CD4-positive, alpha-beta memory T cell (primary cell): Measurements from ENCODE around the gene C20orf144. TPM values are rescaled to one million over a fixed set of nuclear protein-coding genes. Genes with fewer than 3 reads are reported as not detected.
A peak's percentile ranks its signal among the peaks of the same experiment; 100 is the strongest.

ENCODE experiments used
- CTCF ChIA-PET: fragments of 350-600 bp; sonication (Branson Sonifier 250); formaldehyde crosslinking; loops from one replicate; lab custom pipeline; 2021; ENCODE audit warnings: inconsistent platforms; ENCODE audit not compliant: partially characterized antibody; lab: Charles Lee
- POLR2A ChIA-PET: fragments of 350-600 bp; sonication (Branson Sonifier 250); formaldehyde crosslinking; loops from one replicate; lab custom pipeline; 2021; ENCODE audit not compliant: partially characterized antibody; lab: Charles Lee
- DNase-seq, 5 donors: peaks; one replicate each; pipeline versions ENCODE4 v3.0.0 to v3.0.0-alpha.2; 2020 to 2022; ENCODE audit warnings: mixed read lengths in 1 of 5
- H3K27ac ChIP-seq: one replicate; pipeline ENCODE4 v1.7.0; 2013; ENCODE audit warnings: low read depth, low read length
- H3K27me3 ChIP-seq: 2 replicates; pipeline ENCODE4 v1.7.0; 2013; ENCODE audit warnings: mild to moderate bottlenecking, low read length, moderate library complexity; ENCODE audit not compliant: insufficient read depth
- H3K36me3 ChIP-seq: 2 replicates; pipeline ENCODE4 v1.7.0; 2013; ENCODE audit warnings: mild to moderate bottlenecking, low read length, moderate library complexity; ENCODE audit not compliant: insufficient read depth
- H3K4me1 ChIP-seq: 2 replicates; pipeline ENCODE4 v1.7.0; 2013; ENCODE audit warnings: mild to moderate bottlenecking, low read length, moderate library complexity; ENCODE audit not compliant: insufficient read depth
- H3K4me3 ChIP-seq, 2 donors: one replicate each; pipeline ENCODE4 v1.7.0; 2013; ENCODE audit warnings: low read length in 2 of 2, mild to moderate bottlenecking in 1 of 2
- H3K9me3 ChIP-seq, 2 donors: one replicate each; pipeline ENCODE4 v1.7.0; 2013; ENCODE audit warnings: low read length in 2 of 2, control low read depth in 1 of 2; ENCODE audit not compliant: control insufficient read depth in 1 of 2
- H3K27ac Mint-ChIP-seq, 7 donors: one replicate each; pipeline ENCODE4 v1.8.0; 2020 to 2021; ENCODE audit warnings: mixed read lengths in 7 of 7, mild to moderate bottlenecking in 6 of 7, inconsistent platforms in 3 of 7, moderate library complexity in 3 of 7
- H3K27me3 Mint-ChIP-seq, 2 donors: one replicate each; pipeline ENCODE4 v1.8.0; 2020 to 2021; ENCODE audit warnings: mixed read lengths in 2 of 2
- H3K36me3 Mint-ChIP-seq, 2 donors: one replicate each; pipeline ENCODE4 v1.8.0; 2020 to 2021; ENCODE audit warnings: mixed read lengths in 2 of 2, inconsistent platforms in 1 of 2, mild to moderate bottlenecking in 1 of 2
- H3K4me1 Mint-ChIP-seq, 4 donors: one replicate each; pipeline ENCODE4 v1.8.0; 2020 to 2021; ENCODE audit warnings: mixed read lengths in 4 of 4, mild to moderate bottlenecking in 1 of 4
- H3K4me3 Mint-ChIP-seq, 8 donors: one replicate each; pipeline ENCODE4 v1.8.0; 2020 to 2021; ENCODE audit warnings: mixed read lengths in 8 of 8, mild to moderate bottlenecking in 7 of 8, moderate library complexity in 6 of 8, inconsistent platforms in 3 of 8
- H3K9me3 Mint-ChIP-seq, 8 donors: one replicate each; pipeline ENCODE4 v1.8.0; 2020 to 2021; ENCODE audit warnings: mixed read lengths in 8 of 8, mild to moderate bottlenecking in 5 of 8, inconsistent platforms in 3 of 8, moderate library complexity in 1 of 8
- intact Hi-C: fragments of 100-400 bp; cut with micrococcal nuclease; formaldehyde crosslinking; loops from one replicate; pipeline ENCODE4 v1.15.1; 2023
- polyA plus RNA-seq, 2 donors: library from polyadenylated mRNA; unstranded; fragments of 300-500 nt; fragmentation: Illumina TruSeq; gene quantifications; one replicate each; pipeline ENCODE4 v1.2.3, GENCODE V29; 2021
- total RNA-seq, 2 experiments: library from RNA; stranded (reverse); gene quantifications; one replicate each; pipeline ENCODE4 v1.2.3, GENCODE V29; 2021

C20orf144 gene
- total and polyA plus RNA-seq, 4 experiments from 2014 or later = 0.61 TPM; not detected in 2

DNA sequence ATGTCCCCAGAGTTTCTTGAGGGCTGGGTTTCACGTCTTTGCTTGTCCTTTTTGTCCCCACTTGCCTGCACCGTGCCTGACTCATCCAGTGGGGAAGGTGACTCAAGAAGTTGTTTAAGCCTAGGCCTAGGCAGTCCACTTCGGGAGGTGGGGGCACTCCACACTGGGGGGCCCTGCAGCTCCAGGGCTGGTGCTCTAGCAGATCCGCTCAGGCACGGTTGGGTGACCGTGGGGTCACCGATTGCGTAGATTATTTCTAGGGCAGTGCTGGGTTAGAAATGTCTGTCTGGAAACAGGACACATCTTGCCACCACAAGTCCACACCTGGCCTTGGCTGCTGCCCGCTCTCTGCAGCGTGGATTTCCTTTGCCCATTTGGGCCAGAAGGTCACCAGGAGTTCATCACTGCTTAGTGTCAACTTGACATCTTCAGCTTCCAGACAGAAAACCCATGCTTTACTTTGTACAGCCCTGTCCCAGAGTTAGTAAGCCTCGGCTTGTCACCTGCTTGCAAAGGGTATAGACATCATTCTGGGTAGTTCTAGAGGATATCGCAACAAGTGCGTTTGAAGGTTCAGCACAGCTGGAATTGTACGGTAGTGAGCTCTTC is 13.6 kb upstream of the C20orf144 start:
- peaks cover 13 to 39% (median 14%) of the 10 kb centered on the region in 4 donors for H3K4me1 Mint-ChIP-seq
- Histone ChIP-seq H3K4me1 (peaks cover 12% of the 10 kb centered on the region), H3K4me3 (no peak overlapping the region), H3K9me3 (no peaks in the 10 kb centered on the region), H3K27ac (no peak overlapping the region), H3K36me3 (peaks cover 16% of the 10 kb centered on the region), H3K27me3 (no peaks in the 10 kb centered on the region)
- no peak for DNase-seq
- POLR2A ChIA-PET = interaction anchor here (1.7 to 1.8 kb wide), 2 partner anchors 15 to 159 kb away, joined by 4 read pairs; partner anchors contain the start of gene CBFA2T2
- H3K9me3 Mint-ChIP-seq = no peaks in the 10 kb centered on the region
- H3K27me3 Mint-ChIP-seq = no peaks in the 10 kb centered on the region
- intact Hi-C loops = no loop called here
- no peak overlapping the region for H3K4me3 Mint-ChIP-seq
- CTCF ChIA-PET = interaction anchor here (1.3 to 2.6 kb wide), 2 partner anchors 15 to 20 kb away, joined by 3 to 9 read pairs; no protein-coding TSS in a partner anchor
- H3K36me3 Mint-ChIP-seq = peaks cover 11 to 21% of the 10 kb centered on the region in 2 donors
- H3K27ac Mint-ChIP-seq = peak overlapping the region in 1 of 7 donors; percentile 37

DNA sequence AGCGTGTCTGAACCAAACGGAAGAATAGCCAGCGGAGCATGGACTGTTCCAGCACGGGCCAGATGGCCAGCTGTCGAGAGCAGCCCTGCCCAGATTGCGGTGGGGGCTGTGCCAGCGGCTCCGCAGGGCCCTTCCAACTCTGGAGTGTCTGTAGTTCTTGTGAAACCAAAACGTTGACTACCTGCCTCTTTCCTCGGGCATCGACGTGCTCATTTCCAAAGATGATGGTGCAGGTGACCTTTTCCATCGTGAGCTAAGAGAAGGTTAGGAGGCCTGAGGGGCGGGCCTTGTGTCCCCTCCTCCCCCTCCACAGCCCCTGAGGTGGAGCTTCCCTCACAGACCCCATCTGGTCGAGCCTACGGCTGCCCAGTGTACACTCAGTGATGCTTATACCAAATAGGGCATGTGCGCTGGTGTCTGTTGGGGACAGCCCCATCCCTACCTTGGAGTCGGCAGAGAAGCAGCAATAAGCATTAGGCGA is 12.9 kb upstream of the C20orf144 start:
- peaks cover 11 to 17% of the 10 kb centered on the region in 2 donors for H3K36me3 Mint-ChIP-seq
- CTCF ChIA-PET = interaction anchor here (1.3 to 2.6 kb wide), 2 partner anchors 14 to 19 kb away, joined by 3 to 9 read pairs; no protein-coding TSS in a partner anchor
- H3K27me3 ChIP-seq = no peaks in the 10 kb centered on the region
- intact Hi-C loops = no loop called here
- no peaks in the 10 kb centered on the region for H3K9me3 Mint-ChIP-seq
- H3K27ac Mint-ChIP-seq = peak overlapping the region in 2 of 7 donors; percentile 22 to 70
- peaks cover 13 to 39% (median 14%) of the 10 kb centered on the region in 4 donors for H3K4me1 Mint-ChIP-seq
- peaks cover 12% of the 10 kb centered on the region for H3K4me1 ChIP-seq
- H3K9me3 ChIP-seq = no peaks in the 10 kb centered on the region
- H3K27me3 Mint-ChIP-seq = no peaks in the 10 kb centered on the region
- no peak overlapping the region for H3K27ac ChIP-seq
- no peak overlapping the region for H3K4me3 Mint-ChIP-seq
- POLR2A ChIA-PET = interaction anchor here (0.6 kb wide), 1 partner anchor 21 kb away, joined by 3 read pairs; no protein-coding TSS in a partner anchor
- no peak overlapping the region for H3K4me3 ChIP-seq
- H3K36me3 ChIP-seq = peaks cover 12% of the 10 kb centered on the region
- no peak for DNase-seq

DNA sequence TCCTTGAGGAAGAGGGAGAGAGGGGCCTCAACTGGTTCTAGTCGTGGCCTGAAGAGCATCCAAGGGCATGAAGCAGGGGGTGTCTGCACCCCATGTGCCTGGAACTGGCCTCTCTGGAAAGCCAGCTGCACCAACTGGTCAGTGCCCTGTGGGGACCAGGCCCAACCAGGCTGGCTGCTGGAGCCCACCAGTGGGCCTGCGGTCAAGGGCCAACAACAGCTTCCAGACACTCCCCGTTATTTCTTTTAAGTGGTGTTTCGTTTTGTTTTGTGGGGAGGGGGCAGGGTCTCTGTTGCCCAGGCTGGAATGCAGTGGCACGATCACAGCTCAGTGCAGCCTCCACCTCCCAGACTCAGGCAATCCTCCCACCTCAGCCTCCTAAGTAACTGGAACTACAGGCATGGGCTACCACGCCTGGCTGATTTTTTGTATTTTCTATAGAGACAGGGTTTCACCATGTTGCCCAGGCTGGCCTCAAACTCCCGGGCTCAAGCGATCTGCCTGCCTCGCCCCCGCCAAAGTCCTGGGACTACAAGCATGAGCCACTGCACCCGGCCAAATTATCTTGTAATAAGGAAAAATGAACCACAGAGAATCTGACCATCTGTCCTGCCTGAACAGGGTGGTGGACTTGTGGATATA is 11.9 kb upstream of the C20orf144 start:
- ChIA-PET POLR2A (interaction anchor here (2.5 kb wide), 1 partner anchor 14 kb away, joined by 15 read pairs; no protein-coding TSS in a partner anchor), CTCF (interaction anchor here (0.7 to 6.7 kb wide), 4 partner anchors 9 to 193 kb away, joined by 3 to 60 read pairs (median 8); partner anchors contain the start of genes ACTL10 and C20orf144)
- no peak for DNase-seq
- no peak overlapping the region for H3K4me3 ChIP-seq
- H3K4me3 Mint-ChIP-seq = no peak overlapping the region
- H3K27ac ChIP-seq = no peak overlapping the region
- intact Hi-C loops = no loop called here
- H3K4me1 ChIP-seq = peaks cover 12% of the 10 kb centered on the region
- H3K27ac Mint-ChIP-seq = peak overlapping the region in 2 of 7 donors; percentile 24 to 53
- no peaks in the 10 kb centered on the region for H3K9me3 Mint-ChIP-seq
- peaks cover 13 to 39% (median 14%) of the 10 kb centered on the region in 4 donors for H3K4me1 Mint-ChIP-seq
- H3K36me3 Mint-ChIP-seq = peaks cover 5 to 9% of the 10 kb centered on the region in 2 donors
- no peaks in the 10 kb centered on the region for H3K27me3 ChIP-seq
- no peaks in the 10 kb centered on the region for H3K27me3 Mint-ChIP-seq
- peaks cover 3% of the 10 kb centered on the region for H3K36me3 ChIP-seq
- no peaks in the 10 kb centered on the region for H3K9me3 ChIP-seq

DNA sequence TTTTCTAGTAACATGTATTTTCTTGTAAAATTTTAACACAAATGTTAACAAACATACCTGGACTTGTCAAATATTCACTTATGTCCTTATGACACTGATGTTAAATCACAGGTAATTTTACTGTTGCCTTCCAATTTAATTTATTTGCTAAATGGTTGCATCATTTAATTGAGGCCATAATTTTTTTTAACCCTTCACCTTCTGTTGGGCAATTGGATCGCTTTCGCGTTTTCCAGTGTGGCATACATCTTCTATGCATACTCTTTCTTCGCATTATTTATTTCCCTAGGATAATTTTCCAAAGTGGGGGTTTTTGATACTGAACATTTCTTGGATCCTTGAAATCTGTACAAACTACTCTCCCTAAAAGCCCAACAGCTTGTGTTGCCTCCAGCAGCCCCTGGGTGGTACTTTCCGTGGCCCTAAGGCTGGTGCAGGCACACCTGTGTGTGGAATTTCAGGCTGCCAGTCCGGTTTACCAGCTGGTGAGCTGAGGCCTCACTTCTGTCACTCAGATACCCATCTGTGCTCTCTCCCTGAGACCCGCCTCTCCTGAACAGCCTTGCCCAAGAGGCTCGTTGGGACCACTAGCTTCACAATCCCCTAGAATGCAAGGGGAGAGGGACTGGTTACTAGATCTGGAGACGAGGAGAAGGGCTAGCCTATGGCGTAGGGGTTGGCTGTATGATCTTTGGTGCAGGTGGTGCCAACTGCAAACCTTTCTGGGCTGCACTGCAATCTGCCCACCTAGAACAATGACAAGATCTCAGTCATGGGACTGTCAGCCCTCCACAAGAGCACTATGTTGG is 11.2 kb upstream of the C20orf144 start:
- H3K36me3 ChIP-seq = no peaks in the 10 kb centered on the region
- H3K27me3 ChIP-seq = no peaks in the 10 kb centered on the region
- intact Hi-C loops = no loop called here
- H3K27ac ChIP-seq = no peak overlapping the region
- Mint-ChIP-seq H3K27me3 (no peaks in the 10 kb centered on the region), H3K9me3 (no peaks in the 10 kb centered on the region), H3K27ac (peak overlapping the region in 3 of 7 donors; percentile 24 to 69 (median 31)), H3K4me3 (no peak overlapping the region), H3K36me3 (peaks cover 0 to 2% of the 10 kb centered on the region in 2 donors), H3K4me1 (peaks cover 13 to 34% (median 13%) of the 10 kb centered on the region in 4 donors)
- no peak overlapping the region for H3K4me3 ChIP-seq
- H3K4me1 ChIP-seq = peaks cover 12% of the 10 kb centered on the region
- H3K9me3 ChIP-seq = no peaks in the 10 kb centered on the region
- ChIA-PET POLR2A (interaction anchor here (1.6 to 2.5 kb wide), 2 partner anchors 13 to 15 kb away, joined by 5 to 15 read pairs; partner anchors contain the start of gene ACTL10), CTCF (interaction anchor here (0.6 to 6.7 kb wide), 5 partner anchors 10 to 830 kb away, joined by 3 to 60 read pairs (median 3); partner anchors contain the start of genes ACTL10 and C20orf144)
- no peak for DNase-seq

DNA sequence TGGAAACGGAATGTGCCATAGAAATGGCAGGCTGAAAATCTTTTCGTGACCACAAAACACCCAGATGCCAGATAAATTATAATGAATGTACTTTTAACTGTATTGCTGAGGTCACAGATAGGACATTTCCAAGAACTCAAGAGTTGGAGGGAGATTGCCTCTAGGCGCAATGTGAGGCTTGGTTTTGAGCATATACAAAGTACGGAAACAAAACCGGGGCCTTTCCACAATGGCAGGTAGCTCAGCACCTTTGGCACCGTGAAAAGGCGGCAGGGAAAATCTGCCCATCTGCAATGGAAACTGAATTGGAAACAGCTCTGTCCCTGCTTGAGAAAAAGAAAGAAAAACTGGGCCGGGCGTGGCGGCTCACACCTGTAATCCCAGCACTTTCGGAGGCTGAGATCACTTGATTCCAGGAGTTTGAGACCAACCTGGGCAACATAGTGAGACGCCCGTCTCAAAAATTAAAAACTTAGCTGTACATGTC is 10.5 kb upstream of the C20orf144 start:
- intact Hi-C loops = loop anchor here (2.0 kb wide), 1 partner anchor 15 kb away; the partner anchor contains the start of gene ACTL10
- no peaks in the 10 kb centered on the region for H3K9me3 Mint-ChIP-seq
- H3K4me1 Mint-ChIP-seq = peaks cover 13 to 31% (median 13%) of the 10 kb centered on the region in 4 donors
- H3K27me3 Mint-ChIP-seq = no peaks in the 10 kb centered on the region
- no peak overlapping the region for H3K4me3 Mint-ChIP-seq
- Histone ChIP-seq H3K4me3 (no peak overlapping the region), H3K4me1 (peaks cover 12% of the 10 kb centered on the region), H3K27me3 (no peaks in the 10 kb centered on the region), H3K9me3 (no peaks in the 10 kb centered on the region), H3K27ac (no peak overlapping the region), H3K36me3 (no peaks in the 10 kb centered on the region)
- no peaks in the 10 kb centered on the region for H3K36me3 Mint-ChIP-seq
- H3K27ac Mint-ChIP-seq = peak overlapping the region in 1 of 7 donors; percentile 69
- no peak for DNase-seq
- ChIA-PET CTCF (interaction anchor here (0.6 to 6.7 kb wide), 4 partner anchors 15 to 831 kb away, joined by 3 to 60 read pairs (median 4); partner anchors contain the start of genes ACTL10 and C20orf144), POLR2A (interaction anchor here (0.6 to 2.5 kb wide), 3 partner anchors 12 to 72 kb away, joined by 3 to 15 read pairs (median 5); partner anchors contain the start of gene ACTL10)

DNA sequence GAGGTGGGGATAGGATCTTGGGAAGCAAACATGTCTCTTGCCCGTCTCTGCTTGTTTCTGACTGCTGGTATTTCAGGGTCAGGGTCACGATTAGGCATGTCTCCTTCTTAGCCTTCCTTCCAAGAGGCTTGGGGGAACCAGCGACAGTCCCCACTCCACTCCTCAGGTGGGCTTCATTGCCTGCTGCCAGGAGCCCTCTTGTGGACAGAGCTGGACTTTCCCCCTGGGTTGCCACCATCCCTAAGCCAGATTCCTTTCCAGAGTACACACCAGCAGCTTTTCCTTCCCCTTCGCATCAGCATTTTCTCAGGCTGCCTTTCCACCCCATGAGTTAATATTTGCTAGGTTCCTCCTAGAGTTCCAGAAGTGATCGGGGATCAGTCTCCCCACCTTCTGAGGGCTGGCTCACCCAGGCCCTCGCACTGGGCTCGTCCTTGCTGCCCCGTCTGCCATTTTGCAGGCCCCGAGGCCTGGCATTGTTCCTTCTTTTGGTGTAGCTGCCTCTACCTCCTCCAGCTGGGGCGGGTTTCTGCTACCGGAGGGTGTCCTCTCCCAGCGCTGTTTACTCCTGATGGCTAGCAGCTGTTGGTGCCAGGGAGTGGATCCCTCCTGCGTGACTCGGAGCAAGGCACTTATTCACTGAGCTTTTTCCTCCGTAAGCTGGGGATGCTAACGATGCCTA is 8.8 kb upstream of the C20orf144 start:
- peaks cover 5 to 18% (median 9%) of the 10 kb centered on the region in 4 donors for H3K4me1 Mint-ChIP-seq
- Histone ChIP-seq H3K9me3 (no peaks in the 10 kb centered on the region), H3K4me1 (no peaks in the 10 kb centered on the region), H3K36me3 (no peaks in the 10 kb centered on the region), H3K27me3 (no peaks in the 10 kb centered on the region), H3K4me3 (no peak overlapping the region), H3K27ac (no peak overlapping the region)
- DNase-seq = peak in 2 of 5 donors; percentile 20 to 32
- H3K9me3 Mint-ChIP-seq = no peaks in the 10 kb centered on the region
- H3K27ac Mint-ChIP-seq = peak overlapping the region in 3 of 7 donors; percentile 56 to 75 (median 68)
- H3K36me3 Mint-ChIP-seq = no peaks in the 10 kb centered on the region
- intact Hi-C loops = loop anchor here (1.0 to 2.0 kb wide), 2 partner anchors 13 to 196 kb away; partner anchors contain the start of gene ACTL10
- no peaks in the 10 kb centered on the region for H3K27me3 Mint-ChIP-seq
- ChIA-PET POLR2A (interaction anchor here (0.6 to 2.5 kb wide), 5 partner anchors 10 to 164 kb away, joined by 3 to 9 read pairs (median 3); partner anchors contain the start of genes ACTL10, C20orf144 and CBFA2T2), CTCF (interaction anchor here (0.6 to 6.7 kb wide), 9 partner anchors 13 to 417 kb away, joined by 3 to 60 read pairs (median 3); partner anchors contain the start of genes ACTL10 and C20orf144)
- H3K4me3 Mint-ChIP-seq = no peak overlapping the region
